COR-L47 (cell line): ENCODE measurements around the gene PACSIN1.
"Not testable (repeated sequence)": the region's sequence is repeated elsewhere in the genome, so short reads cannot be mapped to it uniquely, and the experiment has no call there.

Experiments used
- DNase-seq: peaks from one replicate; lab custom pipeline; 2025; lab: John Stamatoyannopoulos, UW

The PACSIN1 gene

GRCh38 chr6:34457742-34458735 lies 7.8 kb upstream of the PACSIN1 start:
- no peak for DNase-seq

GRCh38 chr6:34459899-34460593 lies 5.8 kb upstream of the PACSIN1 start:
- DNase-seq: peak; percentile 26

- DNase-seq: no peak
Measured at GRCh38 chr6:34460796-34461507, 4.9 kb upstream of the PACSIN1 start.

- DNase-seq: no peak
Measured at GRCh38 chr6:34462010-34462409, 3.9 kb upstream of the PACSIN1 start.

GRCh38 chr6:34462551-34462971 lies 3.3 kb upstream of the PACSIN1 start:
- no peak for DNase-seq

- DNase-seq: no peak
Measured at GRCh38 chr6:34463299-34463698, 2.6 kb upstream of the PACSIN1 start.

GRCh38 chr6:34463849-34464248 lies 2.0 kb upstream of the PACSIN1 start:
- DNase-seq: no peak

- DNase-seq: no peak
Measured at GRCh38 chr6:34466242-34467185, 638 bp downstream of the PACSIN1 start.

- no peak for DNase-seq
Measured at GRCh38 chr6:34468378-34468892, 2.6 kb downstream of the PACSIN1 start.

GRCh38 chr6:34469499-34469898 lies 3.6 kb downstream of the PACSIN1 start:
- DNase-seq: peak; percentile 29

GRCh38 chr6:34472425-34472824 lies 6.5 kb downstream of the PACSIN1 start:
- DNase-seq: no peak

GRCh38 chr6:34473967-34474366 lies 8.1 kb downstream of the PACSIN1 start:
- no peak for DNase-seq

GRCh38 chr6:34474754-34475153 lies 8.9 kb downstream of the PACSIN1 start:
- no peak for DNase-seq

- DNase-seq: no peak
Measured at GRCh38 chr6:34475238-34475682, 9.4 kb downstream of the PACSIN1 start.

GRCh38 chr6:34475767-34476328 lies 10.0 kb downstream of the PACSIN1 start:
- no peak for DNase-seq

GRCh38 chr6:34476447-34476846 lies 10.6 kb downstream of the PACSIN1 start:
- no peak for DNase-seq

GRCh38 chr6:34476921-34477320 lies 11.0 kb downstream of the PACSIN1 start:
- no peak for DNase-seq

GRCh38 chr6:34478796-34479195 lies 12.9 kb downstream of the PACSIN1 start:
- no peak for DNase-seq

- DNase-seq: not testable (repeated sequence)
Measured at GRCh38 chr6:34483781-34484180, 17.9 kb downstream of the PACSIN1 start.

- DNase-seq: no peak
Measured at GRCh38 chr6:34484391-34484790, 18.5 kb downstream of the PACSIN1 start.

- peak; percentile 94 for DNase-seq
Measured at GRCh38 chr6:34484899-34485298, 19.0 kb downstream of the PACSIN1 start.
